Stimulated activated CD4-positive, alpha-beta T cell treated with anti-CD3 and anti-CD28 coated beads, Interleukin-2, amount 100 ng/mL, for 24 hours (primary cell): ENCODE measurements around the gene BCL3.

Source experiments
- DNase-seq, 2 donors: peaks; one replicate each; pipeline ENCODE4 v3.0.0-alpha.2; 2020

BCL3 gene

GRCh38 chr19:44799627-44800346 is 51.3 kb downstream of the BCL3 start:
- DNase-seq: no peak

- peak; percentile 88 to 89 for DNase-seq
Measured at GRCh38 chr19:44800461-44800860, 52.0 kb downstream of the BCL3 start.

GRCh38 chr19:44803442-44804428 is 55.2 kb downstream of the BCL3 start:
- no peak for DNase-seq

GRCh38 chr19:44806291-44806690 is 57.8 kb downstream of the BCL3 start:
- no peak for DNase-seq

GRCh38 chr19:44807162-44807561 is 58.7 kb downstream of the BCL3 start:
- DNase-seq: no peak

- no peak for DNase-seq
Measured at GRCh38 chr19:44807652-44808462, 59.3 kb downstream of the BCL3 start.

GRCh38 chr19:44808463-44809371 is 60.2 kb downstream of the BCL3 start, which contains the start of gene BCAM:
BCAM (plus strand) TSS chr19:44809103; CDS start chr19:44809125, 22 bp downstream.
- DNase-seq: peak in 1 of 2 donors; percentile 15
